HG03159 (cell line): ENCODE measurements around the gene FBXL7.

Experiments used
- ATAC-seq: cut with Tn5 transposase; IDR thresholded peaks from one replicate; pipeline ENCODE4 v1.9.1; 2021; ENCODE audit warnings: mild to moderate bottlenecking, moderate library complexity; ENCODE audit not compliant: unreplicated experiment

The FBXL7 gene

DNA sequence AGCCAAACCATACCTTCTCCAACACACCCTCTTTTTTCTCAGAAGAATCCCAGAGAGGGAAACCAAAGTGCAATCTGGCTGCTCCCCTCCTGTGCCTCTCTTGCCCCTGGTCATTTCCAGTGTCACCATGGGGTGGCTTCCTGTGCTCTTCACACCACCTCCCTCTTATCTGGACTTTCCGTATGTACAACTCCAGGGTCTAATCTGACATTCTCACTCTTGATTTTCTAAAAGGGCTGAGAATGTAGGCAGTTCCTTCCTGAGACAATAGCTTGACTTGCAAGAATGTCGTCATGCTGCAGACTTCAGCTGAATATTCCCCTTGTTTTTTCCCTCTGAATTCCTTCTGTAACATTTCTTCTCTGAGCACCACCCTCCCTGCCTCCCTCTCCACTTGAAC lies 110.2 kb downstream of the FBXL7 start:
- no peak for ATAC-seq

DNA sequence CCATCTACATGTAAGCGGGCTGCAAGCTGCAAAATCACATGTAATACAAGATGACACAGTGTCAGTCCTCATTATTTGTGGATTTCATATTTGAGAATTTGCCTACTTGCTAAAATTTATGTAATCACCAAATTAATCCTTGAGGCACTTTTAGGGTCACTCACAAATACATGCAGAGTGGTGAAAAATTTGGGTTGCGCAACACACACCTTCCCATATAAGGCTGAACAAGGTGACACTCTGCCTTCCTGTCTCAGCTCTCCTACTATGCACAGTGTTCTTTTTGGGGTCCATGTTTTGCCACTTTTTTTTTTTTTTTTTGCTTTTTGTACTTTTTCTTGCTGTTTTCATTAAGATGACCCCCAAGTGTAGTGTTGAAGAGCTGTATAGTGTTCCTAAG lies 111.0 kb downstream of the FBXL7 start:
- ATAC-seq = no peak

GRCh38 chr5:15612915-15613635 lies 113.1 kb downstream of the FBXL7 start:
- ATAC-seq = no peak

DNA sequence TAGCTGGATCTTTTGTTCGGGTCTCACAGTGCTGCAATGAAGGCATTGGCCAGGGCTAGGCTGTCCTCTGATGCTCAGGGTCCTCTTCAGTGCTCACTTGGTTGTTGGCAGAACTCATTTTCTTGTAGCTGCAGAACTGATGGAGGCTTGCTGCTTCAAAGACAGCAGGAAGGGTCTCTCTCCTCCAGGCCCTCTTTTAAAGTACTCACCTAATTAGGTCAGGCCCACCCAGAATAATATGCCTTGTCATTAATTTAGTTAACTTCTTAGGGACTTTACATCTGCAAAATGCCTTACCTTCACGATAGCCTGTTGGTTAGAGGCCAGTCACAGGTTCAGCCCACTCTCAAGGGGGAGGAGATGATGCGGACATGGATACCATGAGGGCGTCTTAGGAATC lies 114.7 kb downstream of the FBXL7 start:
- no peak for ATAC-seq

- no peak for ATAC-seq
Observed at GRCh38 chr5:15615859-15616258, 115.9 kb downstream of the FBXL7 start.

DNA sequence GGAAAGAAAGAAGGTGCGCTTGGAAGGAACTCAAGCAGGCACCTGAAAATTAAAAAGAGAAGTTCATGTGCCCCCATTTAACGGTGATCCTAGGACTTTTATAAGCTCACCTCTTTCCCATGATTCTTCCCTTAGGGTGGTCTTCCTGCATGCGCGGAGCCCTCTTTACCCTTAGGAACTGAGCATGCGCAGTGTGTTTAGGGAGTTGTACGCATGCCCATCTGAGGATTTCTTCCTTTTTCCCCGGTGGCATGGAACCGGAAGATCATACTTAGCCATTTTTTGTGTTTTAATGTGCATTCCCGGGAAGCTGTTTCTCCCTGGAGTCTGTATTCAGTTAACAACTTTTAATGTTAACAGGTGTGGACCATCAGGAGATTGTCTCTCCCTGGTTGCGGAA lies 119.0 kb downstream of the FBXL7 start:
- ATAC-seq = no peak

GRCh38 chr5:15620501-15620900 lies 120.5 kb downstream of the FBXL7 start:
- no peak for ATAC-seq

DNA sequence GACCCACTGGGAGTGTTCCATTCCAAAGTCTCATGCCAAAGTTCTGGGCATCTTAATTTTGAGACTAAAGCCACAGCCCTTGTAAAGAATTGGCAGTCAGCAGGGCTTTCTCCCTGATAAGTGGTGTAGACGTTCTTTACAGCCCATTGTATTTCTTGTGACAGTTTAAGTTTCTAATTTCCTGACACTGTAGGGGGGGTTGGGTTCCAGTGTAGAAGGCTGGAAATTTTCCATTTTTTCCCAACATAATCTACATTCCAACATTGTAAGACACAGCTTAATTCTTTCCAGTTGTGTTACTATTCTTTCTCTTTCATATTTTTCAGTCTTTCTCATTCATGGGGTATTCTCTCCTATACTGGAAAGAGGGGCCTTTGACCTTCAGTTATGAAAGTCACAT lies 121.1 kb downstream of the FBXL7 start:
- ATAC-seq = no peak

DNA sequence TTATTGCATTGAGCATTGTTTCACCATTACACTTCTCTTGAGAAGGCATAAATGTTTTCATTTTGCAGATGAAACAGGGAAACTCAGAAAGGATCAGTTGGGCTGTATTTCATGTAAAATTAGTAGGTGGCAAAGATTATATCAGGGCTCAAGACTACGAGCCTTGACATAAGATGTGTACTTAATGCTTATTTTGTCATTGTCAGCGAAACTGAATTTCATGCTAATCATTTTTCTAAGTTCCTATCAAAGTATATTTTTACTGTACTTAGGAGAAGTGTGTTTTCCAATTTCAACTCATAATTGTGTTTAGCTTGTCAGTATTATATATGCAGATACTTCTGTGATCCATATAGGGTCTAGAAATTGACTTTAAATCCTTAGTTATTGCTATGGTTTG lies 123.8 kb downstream of the FBXL7 start:
- no peak for ATAC-seq

- ATAC-seq = no peak
Observed at GRCh38 chr5:15627109-15627508, 127.1 kb downstream of the FBXL7 start.

DNA sequence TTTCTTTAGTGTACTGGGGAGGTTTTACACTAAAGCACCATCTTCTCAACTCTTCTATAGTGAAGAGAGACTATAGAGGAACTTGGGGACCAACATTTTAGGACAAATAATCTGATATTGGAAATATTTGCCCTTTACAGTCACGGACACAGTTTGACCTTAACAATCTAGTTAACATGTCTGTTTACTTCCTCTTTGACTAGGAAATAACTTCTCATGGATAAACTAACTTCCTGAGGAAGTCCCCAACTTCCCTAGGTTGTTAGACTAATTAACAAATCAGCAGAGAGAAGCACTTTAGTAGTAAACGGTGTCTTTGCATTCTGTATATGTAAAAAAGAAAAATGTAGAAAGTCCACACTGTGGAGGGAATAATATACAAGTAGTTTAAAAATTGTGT lies 127.7 kb downstream of the FBXL7 start:
- no peak for ATAC-seq

DNA sequence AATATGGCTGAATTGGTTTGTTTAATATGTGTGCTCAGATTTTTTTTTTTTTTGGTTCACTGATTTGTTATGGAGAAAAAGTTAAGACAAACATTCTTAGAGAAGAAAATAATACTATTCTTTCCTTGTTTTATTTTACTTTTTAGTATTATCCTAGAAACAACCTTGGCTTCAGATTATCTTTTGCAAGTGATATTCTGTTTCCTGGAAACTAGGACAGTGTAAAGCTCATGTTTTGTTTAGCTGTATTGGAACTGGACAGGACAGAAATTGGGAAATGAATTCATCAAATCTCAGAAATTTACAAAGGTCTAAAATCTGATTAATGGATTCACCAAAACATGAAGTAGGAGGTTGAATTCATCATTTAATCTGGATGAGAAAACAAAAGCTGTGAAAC lies 130.5 kb downstream of the FBXL7 start:
- no peak for ATAC-seq

DNA sequence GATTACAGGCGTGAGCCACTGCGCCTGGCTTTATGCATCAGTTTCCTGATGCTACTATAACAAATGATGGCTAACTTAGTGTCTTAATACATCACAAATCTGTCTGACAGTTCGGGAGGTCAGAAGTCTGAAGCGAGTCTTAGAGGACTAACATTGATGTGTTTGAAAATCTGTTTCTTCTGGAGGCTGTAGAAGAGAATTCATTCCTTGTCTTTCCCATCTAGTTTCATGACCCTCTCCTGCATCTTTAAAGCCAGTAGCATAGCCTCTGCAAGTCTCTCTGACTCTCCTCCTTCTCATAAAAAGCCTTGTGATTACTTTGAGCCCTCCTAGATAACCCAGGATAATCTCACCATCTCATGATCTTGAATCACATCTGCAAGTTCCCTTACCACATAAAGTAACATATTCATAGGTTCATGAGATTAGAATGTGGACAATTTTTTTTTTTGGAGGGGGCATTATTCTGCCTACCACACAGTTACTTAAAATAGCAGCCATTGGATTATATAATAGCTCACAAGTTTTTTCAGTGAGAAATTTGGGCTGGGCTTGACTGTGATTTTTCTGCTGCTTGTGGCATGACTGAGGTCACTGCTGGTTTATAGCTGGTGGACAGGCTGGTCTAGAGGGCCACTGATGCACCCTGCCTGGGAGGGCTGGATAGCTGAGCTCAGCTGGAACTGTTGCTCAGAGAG lies 134.8 kb downstream of the FBXL7 start:
- no peak for ATAC-seq

DNA sequence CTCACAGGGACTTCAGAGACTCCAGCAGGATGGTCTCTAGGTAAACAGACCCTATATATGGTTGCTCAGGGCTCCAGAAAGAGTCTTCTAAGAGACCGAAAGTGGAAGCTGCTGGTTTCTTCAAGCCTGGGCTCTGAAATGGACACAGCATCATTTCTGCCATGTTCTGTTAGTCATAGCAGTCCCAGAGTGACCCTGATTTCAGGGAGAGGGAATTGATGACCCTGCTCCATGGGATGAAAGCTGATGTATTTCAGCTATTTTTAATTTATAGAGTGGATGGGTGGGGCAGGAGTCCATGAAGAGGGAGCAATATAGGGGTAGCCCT lies 135.3 kb downstream of the FBXL7 start:
- no peak for ATAC-seq

DNA sequence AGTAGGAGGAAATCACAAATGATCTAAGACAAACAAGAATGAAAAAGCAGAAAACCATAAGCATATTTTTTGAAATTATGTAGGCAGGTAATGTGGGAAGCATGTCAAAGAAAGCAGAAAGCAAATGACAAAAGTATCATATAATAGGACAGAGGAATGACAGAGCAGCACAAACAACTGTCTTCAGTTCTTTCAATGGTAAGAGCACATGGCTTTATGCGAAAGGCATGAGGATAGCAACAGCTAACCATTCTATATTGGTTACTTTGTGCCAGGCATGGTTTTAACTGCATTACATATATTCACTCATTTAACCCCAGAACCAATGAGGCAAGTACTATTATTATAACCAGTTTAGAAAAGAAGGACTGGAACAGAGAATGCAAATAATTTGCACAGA lies 137.4 kb downstream of the FBXL7 start:
- ATAC-seq = no peak

DNA sequence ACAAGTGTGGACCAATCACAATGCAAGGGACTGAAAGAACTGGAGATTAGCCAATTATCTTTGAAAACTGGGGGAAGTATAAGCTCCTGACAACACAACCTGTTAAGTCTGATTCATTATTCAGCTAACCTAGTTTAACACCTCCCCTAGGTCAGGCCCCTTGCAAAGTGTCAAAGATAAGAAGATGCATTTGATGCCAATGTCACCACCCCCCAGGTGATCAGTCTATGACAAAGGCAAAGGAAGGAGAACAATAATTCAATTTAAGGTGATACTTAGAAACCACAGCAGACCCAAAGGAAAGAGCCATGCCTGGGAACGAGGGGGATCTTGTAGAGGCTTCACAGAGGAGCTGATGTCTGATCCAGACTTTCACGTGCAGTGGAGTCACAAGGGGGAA lies 137.9 kb downstream of the FBXL7 start:
- ATAC-seq = no peak

DNA sequence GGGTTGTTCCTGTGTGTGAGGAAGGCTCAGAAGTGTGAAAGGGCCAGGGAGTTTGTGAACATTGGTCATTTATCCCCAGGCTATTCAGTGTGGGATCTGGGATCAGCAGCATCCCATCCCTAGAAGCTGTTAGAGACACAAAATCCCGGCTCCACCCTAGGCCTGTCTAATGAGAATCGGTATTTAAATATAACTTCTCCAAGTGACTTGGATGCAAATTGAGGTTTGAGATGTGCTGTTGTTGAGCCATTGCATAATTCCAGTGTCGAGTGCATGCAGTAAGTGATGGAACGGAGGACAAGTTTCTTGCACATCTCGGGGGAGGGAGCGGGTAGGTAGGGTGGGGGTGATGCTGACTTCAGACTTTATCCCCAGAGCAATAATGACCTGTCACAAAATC lies 138.3 kb downstream of the FBXL7 start:
- ATAC-seq = no peak

- no peak for ATAC-seq
Observed at GRCh38 chr5:15639288-15639687, 139.3 kb downstream of the FBXL7 start.

- no peak for ATAC-seq
Observed at GRCh38 chr5:15640116-15640515, 140.1 kb downstream of the FBXL7 start.

DNA sequence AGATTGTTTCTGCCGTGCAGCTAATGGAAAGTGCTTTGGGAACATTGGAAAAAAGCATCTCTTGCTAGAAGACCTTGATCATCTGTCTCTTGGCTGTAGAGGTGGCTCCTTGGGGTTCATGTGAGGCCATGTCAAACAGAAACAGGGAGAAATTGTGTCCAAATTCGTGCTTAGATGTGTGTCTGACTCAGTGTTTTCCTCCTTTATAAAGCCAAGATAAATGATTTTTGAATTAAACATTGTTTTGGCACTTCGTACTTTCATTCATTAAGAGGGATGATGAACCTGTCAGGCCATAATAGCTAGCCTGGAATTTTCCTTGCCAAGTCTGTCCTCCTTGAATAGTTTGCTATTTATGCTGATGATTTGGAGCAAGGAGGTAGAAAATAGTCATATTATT lies 143.8 kb downstream of the FBXL7 start:
- no peak for ATAC-seq

DNA sequence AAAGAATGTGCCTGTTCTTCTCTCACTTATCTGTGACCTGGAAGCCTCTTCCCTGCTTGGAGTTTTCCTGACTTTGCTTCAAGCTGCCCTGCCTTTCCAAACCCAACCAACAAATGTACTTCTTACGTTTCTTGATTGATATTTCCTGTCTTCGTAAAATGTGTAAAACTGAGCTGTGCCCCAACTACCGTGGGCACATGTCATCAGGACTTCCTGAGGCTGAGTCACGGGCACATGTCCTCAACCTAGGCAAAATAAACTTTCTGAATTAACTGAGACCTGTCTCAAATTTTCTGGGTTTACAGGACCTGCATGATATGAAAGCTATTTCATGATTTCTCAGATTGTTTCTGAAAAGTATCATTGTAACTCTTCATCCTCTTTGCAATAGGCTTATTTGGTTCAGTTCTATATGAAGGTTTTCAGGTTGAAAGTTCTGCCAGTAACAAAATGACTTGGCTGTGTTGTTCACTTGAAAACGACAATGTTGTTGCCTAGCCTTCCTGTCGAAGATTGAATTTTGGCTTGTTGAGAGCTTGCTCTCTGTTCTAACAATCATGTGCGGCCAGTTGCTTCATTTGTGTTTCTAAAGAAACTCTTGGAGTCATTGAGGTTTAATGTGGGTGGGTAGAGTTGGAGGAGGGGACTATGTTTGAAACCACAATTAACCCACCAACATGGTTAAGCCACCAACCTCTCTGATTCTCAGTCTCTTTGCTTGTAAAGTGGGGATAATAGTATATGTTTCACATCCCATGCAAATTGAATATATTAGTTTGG lies 145.6 kb downstream of the FBXL7 start:
- no peak for ATAC-seq

DNA sequence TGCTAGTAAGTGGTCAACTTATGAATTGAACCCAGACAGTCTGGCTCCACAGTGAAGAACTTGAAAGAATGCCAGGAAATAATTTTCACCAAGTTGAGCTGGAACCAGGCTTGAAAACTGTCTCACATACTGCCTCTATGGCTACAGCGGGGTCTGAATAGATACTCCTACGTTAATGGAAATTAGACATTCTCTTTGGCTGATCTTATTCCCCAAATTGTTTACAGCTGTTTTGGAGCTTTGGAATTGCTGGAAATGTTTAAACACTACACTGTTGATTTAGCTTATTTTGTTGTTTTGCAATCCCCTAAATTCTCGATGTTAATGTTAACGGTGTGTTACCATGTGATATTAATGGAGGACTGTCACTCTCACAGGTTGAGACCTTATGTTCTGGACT lies 146.4 kb downstream of the FBXL7 start:
- no peak for ATAC-seq
